NCI-H345 treated with DMSO at 0.1 percent for 48 hours (cell line): Measurements from ENCODE around the gene PRTN3.
"Not testable (repeated sequence)": the region's sequence is repeated elsewhere in the genome, so short reads cannot be mapped to it uniquely, and the experiment has no call there.

Experiments used
- DNase-seq: peaks from one replicate; lab custom pipeline; 2025; ENCODE audit not compliant: unreplicated experiment; lab: John Stamatoyannopoulos, UW

Gene PRTN3

DNA sequence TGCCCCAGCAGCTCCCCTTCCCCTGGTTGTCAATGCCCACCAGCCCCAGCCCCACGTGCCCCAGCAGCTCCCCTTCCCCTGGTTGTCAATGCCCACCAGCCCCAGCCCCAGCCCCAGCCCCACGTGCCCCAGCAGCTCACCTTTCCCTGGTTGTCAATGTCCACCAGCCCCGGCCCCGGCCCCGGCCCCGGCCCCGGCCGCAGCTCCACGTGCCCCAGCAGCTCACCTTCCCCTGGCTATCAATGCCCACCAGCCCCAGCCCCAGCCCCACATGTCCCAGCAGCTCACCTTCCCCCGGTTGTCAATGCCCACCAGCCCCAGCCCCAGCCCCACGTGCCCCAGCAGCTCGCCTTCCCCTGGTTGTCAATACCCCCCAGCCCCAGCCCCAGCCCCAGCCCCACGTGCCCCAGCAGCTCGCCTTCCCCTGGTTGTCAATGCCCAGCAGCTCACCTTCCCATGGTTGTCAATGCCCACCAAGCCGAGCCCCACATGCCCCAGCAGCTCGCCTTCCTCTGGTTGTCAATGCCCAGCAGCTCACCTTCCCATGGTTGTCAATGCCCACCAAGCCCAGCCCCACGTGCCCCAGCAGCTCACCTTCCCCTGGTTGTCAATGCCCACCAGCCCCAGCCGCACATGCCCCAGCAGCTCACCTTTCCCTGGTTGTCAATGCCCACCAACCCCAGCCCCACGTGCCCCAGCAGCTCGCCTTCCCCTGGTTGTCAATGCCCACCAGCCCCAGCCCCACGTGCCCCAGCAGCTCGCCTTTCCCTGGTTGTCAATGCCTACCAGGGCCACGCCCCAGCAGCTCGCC is 38.2 kb downstream of the PRTN3 start:
- not testable (repeated sequence) for DNase-seq

DNA sequence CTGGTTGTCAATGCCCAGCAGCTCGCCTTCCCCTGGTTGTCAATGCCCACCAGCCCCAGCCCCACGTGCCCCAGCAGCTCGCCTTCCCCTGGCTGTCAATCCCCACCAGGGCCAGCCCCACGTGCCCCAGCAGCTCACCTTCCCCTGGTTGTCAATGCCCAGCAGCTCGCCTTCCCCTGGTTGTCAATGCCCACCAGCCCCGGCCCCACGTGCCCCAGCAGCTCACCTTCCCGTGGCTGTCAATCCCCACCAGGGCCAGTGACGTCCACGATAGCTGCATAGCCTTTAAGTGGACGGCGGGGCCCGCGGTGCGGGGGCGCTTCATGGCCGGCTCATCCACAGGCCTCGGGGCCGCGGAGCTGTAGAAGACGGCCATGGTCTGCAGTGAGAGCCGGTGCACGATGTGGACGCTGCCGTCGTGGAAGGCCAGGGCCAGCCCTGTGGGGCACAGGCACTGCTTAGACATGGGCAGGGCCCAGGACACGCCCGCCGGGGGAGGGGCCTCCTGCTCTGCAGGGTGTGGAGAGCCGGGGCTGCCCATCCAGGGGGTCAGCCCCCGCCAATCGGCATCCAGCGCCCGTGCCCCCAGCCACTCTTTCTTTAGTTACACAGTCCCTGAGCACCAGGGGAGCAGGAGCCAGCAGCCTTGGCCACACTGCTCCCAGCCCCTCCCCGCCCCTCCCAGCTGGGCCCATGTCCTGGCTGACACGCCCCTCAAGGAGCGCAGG is 39.1 kb downstream of the PRTN3 start:
- DNase-seq = no peak

DNA sequence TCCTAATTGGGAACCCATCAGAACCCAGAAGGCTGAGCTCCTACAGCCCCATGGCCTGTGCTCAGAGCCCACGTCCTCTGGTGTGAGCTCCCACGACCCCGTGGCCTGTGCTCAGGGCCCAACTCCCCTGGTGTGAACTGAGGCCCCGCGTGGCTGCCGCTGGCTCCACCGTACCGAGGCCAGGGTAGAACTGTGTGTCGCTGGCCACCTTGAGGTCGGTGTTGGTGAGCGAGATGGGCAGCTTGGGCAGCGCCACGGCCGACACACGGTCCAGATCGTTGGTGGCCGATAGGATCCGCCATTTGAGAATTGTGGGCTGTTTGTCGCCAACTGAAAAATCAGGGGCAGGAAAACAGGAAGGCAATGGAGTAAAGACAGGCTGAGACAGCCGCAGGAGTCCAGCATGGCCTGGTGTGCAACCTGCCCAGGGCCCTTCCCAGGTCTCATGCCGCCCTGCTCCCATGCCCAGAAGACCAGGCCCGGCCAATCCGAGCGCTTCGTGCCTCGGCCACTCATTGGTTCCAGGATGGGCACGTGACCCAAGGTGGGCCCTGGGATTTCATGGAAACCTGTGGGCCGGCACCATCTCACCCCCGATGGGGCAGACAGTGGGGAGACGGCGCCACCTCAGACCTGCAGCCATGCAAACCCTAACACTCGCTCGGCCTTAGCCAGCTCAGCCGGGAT is 40.7 kb downstream of the PRTN3 start:
- DNase-seq = no peak

DNA sequence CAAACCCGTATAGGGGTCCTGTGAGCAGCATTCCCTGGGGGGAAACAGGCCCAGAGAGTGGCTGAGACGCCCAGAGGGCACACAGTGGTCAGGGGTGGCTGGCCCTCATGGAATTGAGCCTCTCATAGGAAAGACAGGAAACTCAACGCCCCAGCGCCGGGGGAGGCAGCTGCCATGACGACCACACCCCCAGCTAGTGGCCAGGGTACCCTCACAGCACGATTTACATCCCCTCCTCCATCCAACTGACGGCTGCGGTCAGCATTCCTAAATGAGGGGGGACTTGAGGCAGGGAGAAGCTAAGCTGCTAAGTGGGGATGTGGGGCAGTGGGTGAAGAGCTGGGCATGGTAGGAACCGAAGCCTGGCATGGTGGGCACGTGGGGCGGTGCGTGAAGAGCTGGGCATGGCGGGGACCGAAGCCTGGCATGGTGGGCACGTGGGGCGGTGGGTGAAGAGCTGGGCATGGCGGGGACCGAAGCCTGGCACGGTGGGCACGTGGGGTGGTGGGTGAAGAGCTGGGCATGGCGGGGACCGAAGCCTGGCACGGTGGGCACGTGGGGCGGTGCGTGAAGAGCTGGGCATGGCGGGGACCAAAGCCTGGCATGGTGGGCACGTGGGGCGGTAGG is 42.2 kb downstream of the PRTN3 start:
- no peak for DNase-seq

DNA sequence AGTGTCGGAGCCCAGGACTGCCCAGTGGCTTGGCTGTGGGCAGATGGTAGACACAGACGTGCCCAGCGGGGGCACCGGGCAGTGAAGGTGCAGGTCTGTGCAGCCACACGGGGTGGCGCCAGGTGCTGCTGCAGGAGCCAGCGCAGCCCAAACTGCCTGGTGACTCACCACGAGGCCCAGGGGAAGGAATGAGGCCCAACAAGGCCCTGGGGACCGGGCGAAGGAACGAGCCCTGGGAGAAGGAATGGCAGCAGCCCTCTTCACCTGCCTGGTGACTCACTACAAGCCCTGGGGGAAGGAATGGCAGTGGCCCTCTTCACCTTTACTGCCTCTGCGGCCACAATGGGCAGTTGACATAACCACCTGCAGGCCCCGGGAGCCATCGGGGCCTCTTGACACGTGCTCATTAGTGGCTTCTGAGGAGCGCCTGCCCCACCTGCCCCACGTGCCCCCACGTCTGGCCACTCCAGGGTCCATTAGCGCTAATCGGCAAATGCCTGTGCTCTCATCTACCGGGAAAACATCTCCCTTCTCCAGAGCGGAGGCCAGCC is 42.9 kb downstream of the PRTN3 start:
- no peak for DNase-seq

DNA sequence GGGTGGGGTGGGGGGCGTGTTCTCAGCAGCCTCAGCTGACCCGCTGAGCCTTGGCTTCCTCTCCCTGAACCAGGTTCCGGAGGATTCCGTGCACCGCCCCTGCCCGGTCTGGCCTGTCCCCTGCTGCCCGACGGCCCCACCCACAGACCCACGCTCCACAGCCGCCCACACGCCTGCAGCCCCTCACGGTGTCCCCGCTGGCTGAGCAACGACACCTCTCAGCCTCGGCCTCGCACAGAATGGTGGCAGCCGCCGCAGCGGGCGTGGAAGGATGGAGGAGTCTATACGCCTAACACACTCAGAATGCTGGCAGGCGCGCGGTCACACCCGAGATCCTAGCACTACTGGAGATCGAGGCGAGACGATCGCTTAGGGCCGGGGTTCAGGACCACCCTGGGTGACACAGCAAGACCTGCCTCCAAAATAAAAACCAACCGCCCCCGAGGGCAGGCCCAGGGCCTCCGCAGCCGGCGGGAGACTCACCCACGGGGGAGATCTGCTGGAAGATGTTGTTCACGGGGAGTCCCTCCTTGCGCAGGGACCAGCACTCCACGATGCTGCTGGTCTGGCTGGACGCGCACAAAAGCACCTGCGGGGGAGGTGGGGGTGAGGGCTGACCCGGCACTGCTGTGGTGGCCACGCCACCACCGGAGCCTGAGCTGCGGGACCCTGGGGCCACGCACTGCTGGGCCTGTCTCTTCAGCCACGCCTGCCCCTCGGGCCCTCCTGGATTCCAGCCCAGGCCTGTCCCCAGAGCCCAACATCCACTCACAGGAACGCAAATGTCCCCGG is 43.8 kb downstream of the PRTN3 start:
- no peak for DNase-seq

DNA sequence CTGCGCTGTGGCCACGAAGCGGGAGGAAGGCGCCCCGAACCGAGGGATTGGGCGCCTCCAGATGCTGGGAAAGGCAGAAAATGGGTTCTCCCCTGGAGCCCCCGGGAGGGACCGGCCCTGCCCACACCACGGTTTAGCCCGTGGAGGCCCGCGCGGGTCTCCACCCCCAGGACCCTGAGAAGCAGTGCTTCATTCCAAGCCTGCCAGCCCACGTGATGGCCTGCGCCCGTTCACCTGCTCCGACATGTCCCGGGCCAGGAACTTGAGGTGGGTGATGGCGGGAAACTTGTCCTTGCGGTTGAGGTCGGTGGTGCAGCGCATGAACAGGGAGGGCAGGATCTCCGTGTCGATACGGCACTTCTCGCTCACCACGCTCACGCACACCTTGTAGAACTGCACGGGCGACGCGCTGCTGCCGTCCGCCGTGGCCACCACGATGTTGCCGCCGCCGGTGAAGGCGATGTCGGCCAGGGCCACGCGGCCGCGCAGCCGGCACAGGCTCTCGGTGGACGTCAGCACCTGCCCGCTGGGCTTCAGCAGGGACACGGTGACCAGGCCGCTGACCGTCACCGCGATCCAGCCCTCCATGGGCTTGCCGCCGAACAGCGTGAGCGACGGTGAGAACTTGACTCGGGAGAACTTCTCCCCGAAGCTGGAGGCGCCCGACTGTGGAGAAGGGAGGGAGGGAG is 44.9 kb downstream of the PRTN3 start:
- DNase-seq = no peak

DNA sequence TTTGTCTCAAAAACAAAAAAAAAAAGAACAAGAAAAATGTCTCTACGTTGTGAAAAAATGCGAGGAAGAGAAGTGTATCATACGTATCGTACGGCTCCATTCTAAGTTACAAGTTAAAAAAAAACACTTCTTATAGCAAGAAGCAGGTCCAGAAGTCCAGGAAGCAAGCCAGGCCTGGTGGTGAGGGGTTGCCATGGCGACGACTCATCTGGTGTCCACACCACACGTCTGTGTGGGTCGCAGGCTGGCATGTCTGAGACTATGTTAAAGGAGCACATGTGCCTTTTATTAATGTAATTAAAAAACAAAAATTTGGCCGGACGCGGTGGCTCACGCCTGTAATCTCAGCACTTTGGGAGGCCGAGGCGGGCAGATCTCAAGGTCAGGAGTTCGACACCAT is 46.3 kb downstream of the PRTN3 start:
- no peak for DNase-seq

DNA sequence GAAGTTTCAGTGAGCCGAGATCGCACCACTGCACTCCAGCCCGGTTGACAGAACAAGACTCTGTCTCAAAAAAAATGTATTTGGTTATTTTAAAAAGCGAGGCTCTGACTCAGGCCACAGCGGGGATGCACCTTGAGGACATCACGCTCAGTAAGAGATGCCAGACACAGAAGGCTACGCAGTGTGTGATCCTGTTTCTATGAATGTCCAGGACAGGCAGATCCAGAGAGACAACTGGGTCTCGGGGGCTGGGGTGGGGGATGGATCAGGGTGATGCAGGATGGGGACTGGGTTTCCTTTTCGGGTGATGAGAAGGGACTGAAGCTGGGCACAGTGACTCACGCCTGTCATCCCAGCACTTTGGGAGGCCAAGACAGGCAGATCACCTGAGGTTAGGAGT is 46.8 kb downstream of the PRTN3 start:
- DNase-seq = no peak

DNA sequence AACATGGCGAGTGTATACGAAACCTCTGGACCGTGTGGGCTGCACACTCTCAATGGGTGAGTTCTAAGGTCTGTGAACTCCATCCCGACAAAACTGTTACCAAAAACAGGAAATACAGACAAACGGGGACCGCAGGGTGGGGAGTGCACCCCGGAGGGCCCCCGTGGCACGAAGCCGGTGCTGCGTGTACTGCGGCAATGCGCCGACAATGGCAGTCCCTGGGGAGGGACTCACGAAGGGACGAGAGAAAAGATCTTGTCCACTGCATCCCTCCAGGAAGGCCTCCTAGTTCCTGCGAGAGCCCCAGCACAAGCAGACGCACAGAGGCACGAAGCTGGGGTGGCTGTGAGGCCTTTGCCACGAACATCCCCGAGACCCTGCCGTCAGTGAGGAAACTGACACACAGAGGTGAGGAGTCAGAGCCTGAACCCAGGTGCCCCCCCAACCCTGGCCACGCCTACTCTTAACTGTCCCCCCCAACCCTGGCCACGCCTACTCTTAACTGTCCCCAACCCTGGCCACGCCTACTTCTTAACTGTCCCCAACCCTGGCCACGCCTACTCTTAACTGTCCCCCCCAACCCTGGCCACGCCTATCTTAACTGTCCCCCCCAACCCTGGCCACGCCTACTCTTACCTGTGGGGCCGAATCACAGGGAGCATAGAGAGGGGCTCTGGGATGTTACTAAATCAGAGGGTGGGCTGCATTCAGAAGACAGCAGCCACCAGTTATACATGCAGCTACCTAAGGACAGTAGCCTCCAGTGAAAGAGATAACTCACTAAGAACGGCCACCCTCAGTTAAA is 48.0 kb downstream of the PRTN3 start:
- DNase-seq = no peak

DNA sequence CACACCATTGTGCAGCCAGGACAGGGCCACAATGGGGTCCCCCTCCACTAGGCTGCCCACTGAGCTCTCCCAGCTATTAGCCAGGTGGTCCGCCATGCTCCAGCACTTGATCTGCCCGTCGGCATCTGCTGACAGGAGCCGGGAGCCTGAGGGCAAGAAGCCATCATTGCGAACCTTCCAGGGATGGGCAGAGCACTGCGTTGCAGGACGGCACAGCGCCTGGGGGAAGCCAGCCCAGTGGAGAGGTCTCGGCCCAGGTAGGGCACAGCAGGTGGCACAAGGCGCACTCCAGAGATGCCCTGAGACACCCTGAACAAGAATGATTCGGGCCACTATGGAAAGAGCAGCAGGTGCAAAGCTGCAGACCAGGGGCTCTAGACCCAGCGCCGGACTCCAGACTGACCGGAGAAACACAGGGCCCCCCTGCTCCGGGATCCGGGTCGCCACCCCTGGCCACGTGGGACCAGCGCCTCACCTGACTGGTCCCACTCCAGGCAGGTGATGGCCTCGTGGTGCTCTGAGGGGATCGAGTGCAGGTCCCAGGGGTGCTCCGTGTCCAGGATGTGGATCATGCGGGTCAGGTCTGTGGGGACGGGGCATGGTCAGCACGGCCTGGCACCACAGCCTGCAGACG is 49.0 kb downstream of the PRTN3 start:
- no peak for DNase-seq

DNA sequence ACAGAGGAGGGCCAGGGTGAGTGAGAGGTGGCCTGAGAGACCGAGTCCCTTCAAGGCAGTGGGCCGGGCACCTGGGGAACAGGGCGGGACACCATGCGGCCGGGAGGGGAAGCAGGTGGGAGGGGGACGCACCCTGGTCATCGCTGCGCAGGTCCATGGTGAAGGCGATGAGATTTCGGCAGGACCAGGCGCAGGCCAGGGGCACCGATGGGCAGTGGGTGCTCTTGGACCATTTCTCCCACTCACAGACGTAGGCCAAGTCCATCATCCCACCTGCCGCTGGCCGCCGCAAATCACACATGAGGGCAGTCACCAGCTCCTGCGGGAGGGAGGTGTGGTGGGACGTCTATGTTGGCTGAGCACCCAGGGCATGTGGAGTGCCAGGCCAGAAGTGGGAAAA is 50.0 kb downstream of the PRTN3 start:
- DNase-seq = no peak

DNA sequence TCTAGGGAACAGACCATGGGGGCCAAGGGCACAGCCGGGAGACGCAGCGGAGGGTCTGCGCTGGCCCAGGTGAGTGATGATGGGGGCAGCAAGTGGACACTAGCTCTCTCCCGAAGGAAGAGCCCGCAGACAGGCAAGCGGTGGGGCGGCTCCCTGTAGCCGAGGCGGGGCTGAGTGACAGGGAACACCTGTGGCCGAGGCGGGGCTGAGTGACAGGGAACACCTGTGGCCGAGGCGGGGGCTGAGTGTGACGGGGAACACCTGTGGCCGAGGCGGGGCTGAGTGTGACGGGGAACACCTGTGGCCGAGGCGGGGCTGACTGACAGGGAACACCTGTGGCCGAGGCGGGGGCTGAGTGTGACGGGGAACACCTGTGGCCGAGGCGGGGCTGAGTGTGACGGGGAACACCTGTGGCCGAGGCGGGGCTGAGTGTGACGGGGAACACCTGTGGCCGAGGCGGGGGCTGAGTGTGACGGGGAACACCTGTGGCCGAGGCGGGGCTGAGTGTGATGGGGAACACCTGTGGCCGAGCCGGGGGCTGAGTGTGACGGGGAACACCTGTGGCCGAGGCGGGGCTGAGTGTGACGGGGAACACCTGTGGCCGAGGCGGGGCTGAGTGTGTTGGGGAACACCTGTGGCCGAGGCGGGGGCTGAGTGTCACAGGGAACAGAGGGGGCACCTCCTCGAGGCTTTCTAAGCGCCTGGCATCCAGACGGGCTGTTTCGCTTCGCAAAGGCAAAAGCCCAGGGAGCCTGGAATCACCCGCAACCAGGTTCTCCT is 50.8 kb downstream of the PRTN3 start:
- DNase-seq = not testable (repeated sequence)

DNA sequence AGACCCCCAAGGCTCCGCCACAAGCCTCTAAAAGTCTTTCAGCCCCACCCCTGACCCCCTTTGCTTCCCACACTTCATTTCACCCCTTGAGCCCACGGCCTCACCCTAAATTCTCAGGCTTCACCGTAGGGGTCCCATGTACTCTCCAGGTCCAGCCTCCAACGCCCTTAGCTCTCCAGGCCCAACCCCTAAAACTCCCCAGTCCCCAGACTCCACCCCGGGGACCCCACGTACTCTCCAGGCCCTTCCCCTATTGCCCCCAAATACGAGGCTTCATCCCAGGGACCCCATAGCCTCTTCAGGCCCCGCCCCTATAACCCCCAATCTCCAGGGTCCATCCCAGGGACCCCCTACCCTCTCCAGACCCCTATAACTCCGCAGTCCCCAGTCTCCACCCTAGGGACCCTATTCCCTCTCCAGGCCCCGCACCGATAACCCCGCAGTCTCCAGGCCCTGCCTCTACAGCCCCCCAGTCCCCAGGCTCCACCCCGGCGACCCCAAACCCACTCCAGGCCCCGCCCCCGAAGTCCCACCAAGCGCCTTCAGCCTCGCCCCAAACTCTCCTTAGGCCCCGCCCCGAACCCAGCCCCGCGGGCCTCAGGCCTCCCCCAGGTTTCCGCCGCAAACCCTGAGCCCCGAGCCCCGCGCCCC is 51.6 kb downstream of the PRTN3 start:
- no peak for DNase-seq

DNA sequence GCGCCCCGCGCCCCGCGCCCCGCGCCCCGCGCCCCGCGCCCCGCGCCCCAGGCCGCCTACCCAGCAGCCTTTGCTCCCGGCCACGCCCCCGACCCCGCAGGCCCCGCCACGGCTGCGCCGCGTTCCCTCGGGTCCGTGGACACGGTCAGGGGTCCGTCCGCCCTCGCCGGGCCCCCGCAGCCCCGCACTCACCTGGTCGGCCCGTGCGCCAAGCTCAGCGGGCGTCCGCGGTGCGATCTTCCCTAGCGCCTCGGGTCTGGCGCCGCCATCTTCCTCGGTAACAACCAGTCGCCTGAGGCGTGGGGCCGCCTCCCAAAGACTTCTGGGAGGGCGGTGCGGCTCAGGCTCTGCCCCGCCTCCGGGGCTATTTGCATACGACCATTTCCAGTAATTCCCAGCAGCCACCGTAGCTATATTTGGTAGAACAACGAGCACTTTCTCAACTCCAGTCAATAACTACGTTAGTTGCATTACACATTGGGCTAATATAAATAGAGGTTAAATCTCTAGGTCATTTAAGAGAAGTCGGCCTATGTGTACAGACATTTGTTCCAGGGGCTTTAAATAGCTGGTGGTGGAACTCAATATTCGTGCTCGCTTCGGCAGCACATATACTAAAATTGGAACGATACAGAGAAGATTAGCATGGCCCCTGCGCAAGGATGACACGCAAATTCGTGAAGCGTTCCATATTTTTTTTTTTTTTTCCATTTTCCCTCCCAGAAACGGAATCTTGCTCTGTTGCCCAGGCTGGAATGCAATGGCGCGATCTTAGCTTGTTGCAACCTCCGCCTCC is 52.3 kb downstream of the PRTN3 start, which contains the start of the genes MED16 and RNU6-9:
MED16 (minus strand) TSS at position 294 of the 796 bp plus-strand sequence. CDS start 2,056 bp downstream, outside the sequence.
RNU6-9 (plus strand) TSS at position 591 of the 796 bp plus-strand sequence.
- peak; percentile 91 for DNase-seq

DNA sequence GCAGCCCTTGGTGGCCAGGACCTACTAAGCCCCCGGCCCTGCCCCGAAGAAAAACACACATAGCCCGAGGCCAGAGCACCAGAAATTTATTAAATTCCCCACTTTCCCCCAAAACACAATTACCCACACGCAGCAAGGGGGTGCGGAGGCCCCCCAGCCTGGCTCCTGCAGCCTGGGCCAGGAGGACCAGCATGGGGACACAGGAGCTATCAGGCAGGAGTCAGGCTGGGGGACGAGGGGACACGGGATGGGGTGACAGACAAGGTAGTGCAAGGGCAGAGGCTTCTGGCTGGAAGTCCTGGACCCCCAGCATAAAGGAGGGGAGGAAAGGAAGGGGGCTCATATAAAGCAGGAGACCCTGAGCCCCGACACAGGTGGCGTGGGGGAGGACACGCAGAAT is 55.6 kb downstream of the PRTN3 start:
- no peak for DNase-seq
